Tibial nerve (tissue), 4 donors: ENCODE data around the gene GRM4. TPM values are rescaled to one million over a fixed set of nuclear protein-coding genes. Genes with fewer than 3 reads are reported as not detected.

ENCODE experiments used
- DNase-seq, 2 donors: peaks; one replicate each; pipeline ENCODE4 v3.0.0-alpha.2; 2019; ENCODE audit warnings: low spot score in 2 of 2
- H3K27ac ChIP-seq, 4 donors: fragments of 200-600 bp; sonication (generic) in 3 of 4; one replicate each; pipeline ENCODE4 v1.5.1; 2017 to 2019; ENCODE audit warnings: mild to moderate bottlenecking in 1 of 4
- H3K27me3 ChIP-seq, 2 donors: fragments of 200-600 bp; sonication (generic) in 1 of 2; one replicate each; pipeline versions ENCODE4 v1.5.1 to v1.6.0; 2017 to 2019
- H3K36me3 ChIP-seq, 3 donors: fragments of 200-600 bp; sonication (generic); one replicate each; pipeline ENCODE4 v1.5.1; 2018 to 2019
- H3K4me1 ChIP-seq, 4 donors: fragments of 200-600 bp; sonication (generic) in 3 of 4; one replicate each; pipeline ENCODE4 v1.5.1; 2017 to 2019
- H3K4me3 ChIP-seq, 4 donors: fragments of 200-600 bp; sonication (generic) in 3 of 4; one replicate each; pipeline ENCODE4 v1.5.1; 2017 to 2019; ENCODE audit warnings: mild to moderate bottlenecking in 1 of 4, moderate library complexity in 1 of 4
- H3K9me3 ChIP-seq, 4 donors: fragments of 200-600 bp; sonication (generic) in 3 of 4; one replicate each; pipeline ENCODE4 v1.5.1; 2017 to 2019
- CTCF ChIP-seq, 5 experiments: fragments of 200-600 bp in 3 of 5; fragments of 450-650 bp in 2 of 5; sonication (generic) in 3 of 5; IDR thresholded peaks; one replicate each; pipeline ENCODE4 v1.5.1; 2016 to 2019; ENCODE audit warnings: antibody characterized with exemption in 5 of 5, mild to moderate bottlenecking in 3 of 5, moderate library complexity in 2 of 5
- EP300 ChIP-seq, 2 donors: sonication (generic); formaldehyde crosslinking; IDR thresholded peaks; one replicate each; pipeline ENCODE4 v1.6.1; 2017; ENCODE audit warnings: antibody characterized with exemption in 2 of 2, mild to moderate bottlenecking in 1 of 2
- POLR2A ChIP-seq, 2 donors: fragments of 450-650 bp; IDR thresholded peaks; one replicate each; pipeline ENCODE4 v1.6.1; 2017; ENCODE audit warnings: antibody characterized with exemption in 2 of 2, mild to moderate bottlenecking in 2 of 2, moderate library complexity in 2 of 2
- WGBS, 2 donors: methylation state at CpG; one replicate each; pipeline ENCODE4 v1.1.5; 2018; 5-methylcytosine and 5-hydroxymethylcytosine counted together
- total RNA-seq, 4 donors: library from RNA; depleted of rRNA; stranded (reverse); fragments of >200 nt; gene quantifications; one replicate each; pipeline ENCODE4 v1.1.0, GENCODE V29; 2016

Gene GRM4
- total RNA-seq, 4 donors from 2014 or later, result not detected

GRCh38 chr6:34025861-34026260 is 120.0 kb downstream of the GRM4 start:
- 40 to 45% methylated on average over 8 of the region's 8 CpGs for WGBS, 2 donors
- peaks cover 0 to 12% (median 0%) of the 10 kb centered on the region in 4 donors for H3K9me3 ChIP-seq
- no peak overlapping the region for H3K4me3 ChIP-seq
- no peaks in the 10 kb centered on the region for H3K27me3 ChIP-seq
- H3K4me1 ChIP-seq, result no peaks in the 10 kb centered on the region
- H3K36me3 ChIP-seq, result no peaks in the 10 kb centered on the region
- DNase-seq, result no peak
- no peak overlapping the region for H3K27ac ChIP-seq
- TF ChIP-seq EP300 (IDR thresholded peaks at IDR 0.05) (no peak), CTCF (IDR thresholded peaks at IDR 0.05) (no peak), POLR2A (IDR thresholded peaks at IDR 0.05) (no peak)

GRCh38 chr6:34025112-34025807 is 120.6 kb downstream of the GRM4 start:
- 69 to 76% methylated on average over 7 to 8 of the region's 8 CpGs for WGBS, 2 donors
- Histone ChIP-seq H3K27me3 (no peaks in the 10 kb centered on the region), H3K9me3 (peaks cover 0 to 12% (median 0%) of the 10 kb centered on the region in 4 donors), H3K4me1 (no peaks in the 10 kb centered on the region), H3K36me3 (no peaks in the 10 kb centered on the region), H3K4me3 (no peak overlapping the region), H3K27ac (no peak overlapping the region)
- TF ChIP-seq EP300 (IDR thresholded peaks at IDR 0.05) (no peak), POLR2A (IDR thresholded peaks at IDR 0.05) (no peak), CTCF (IDR thresholded peaks at IDR 0.05) (no peak)
- no peak for DNase-seq

- no peaks in the 10 kb centered on the region for H3K4me1 ChIP-seq
- 71 to 74% methylated on average over 9 of the region's 9 CpGs for WGBS, 2 donors
- H3K9me3 ChIP-seq, result peaks cover 0 to 12% (median 0%) of the 10 kb centered on the region in 4 donors
- no peaks in the 10 kb centered on the region for H3K36me3 ChIP-seq
- H3K4me3 ChIP-seq, result no peak overlapping the region
- H3K27me3 ChIP-seq, result no peaks in the 10 kb centered on the region
- no peak for DNase-seq
- TF ChIP-seq POLR2A (IDR thresholded peaks at IDR 0.05) (no peak), EP300 (IDR thresholded peaks at IDR 0.05) (no peak), CTCF (IDR thresholded peaks at IDR 0.05) (no peak)
- no peak overlapping the region for H3K27ac ChIP-seq
Observed at GRCh38 chr6:34022873-34023255, 123.0 kb downstream of the GRM4 start.

GRCh38 chr6:34022250-34022872 is 123.5 kb downstream of the GRM4 start:
- TF ChIP-seq EP300 (IDR thresholded peaks at IDR 0.05), result no peak
- TF ChIP-seq POLR2A (IDR thresholded peaks at IDR 0.05), result no peak
- TF ChIP-seq CTCF (IDR thresholded peaks at IDR 0.05), result no peak
- DNase-seq, result no peak
- Histone ChIP-seq H3K27ac (no peak overlapping the region), H3K4me3 (no peak overlapping the region), H3K27me3 (no peaks in the 10 kb centered on the region), H3K36me3 (no peaks in the 10 kb centered on the region), H3K4me1 (no peaks in the 10 kb centered on the region), H3K9me3 (peaks cover 0 to 12% (median 0%) of the 10 kb centered on the region in 4 donors)
- 72 to 77% methylated on average over 16 to 22 of the region's 22 CpGs for WGBS, 2 donors

GRCh38 chr6:34021554-34022190 is 124.2 kb downstream of the GRM4 start:
- no peak overlapping the region for H3K4me3 ChIP-seq
- H3K4me1 ChIP-seq, result no peaks in the 10 kb centered on the region
- H3K27ac ChIP-seq, result no peak overlapping the region
- no peak for TF ChIP-seq POLR2A (IDR thresholded peaks at IDR 0.05)
- no peak for TF ChIP-seq EP300 (IDR thresholded peaks at IDR 0.05)
- TF ChIP-seq CTCF (IDR thresholded peaks at IDR 0.05), result no peak
- no peaks in the 10 kb centered on the region for H3K27me3 ChIP-seq
- H3K36me3 ChIP-seq, result no peaks in the 10 kb centered on the region
- no peak for DNase-seq
- H3K9me3 ChIP-seq, result peaks cover 0 to 12% (median 0%) of the 10 kb centered on the region in 4 donors
- 71 to 73% methylated on average over 19 of the region's 19 CpGs for WGBS, 2 donors
